Pons (tissue), 1 donor: ENCODE results near the gene SEC14L1.
"Not testable (repeated sequence)": the region's sequence is repeated elsewhere in the genome, so short reads cannot be mapped to it uniquely, and the experiment has no call there.

Source experiments
- DNase-seq: peaks from one replicate; pipeline ENCODE4 v3.0.0-alpha.2; 2016; ENCODE audit warnings: low spot score

SEC14L1 gene

GRCh38 chr17:77141846-77142449 is 1.2 kb downstream of the SEC14L1 start:
- no peak for DNase-seq

GRCh38 chr17:77142689-77143088 is 1.9 kb downstream of the SEC14L1 start:
- no peak for DNase-seq

DNA sequence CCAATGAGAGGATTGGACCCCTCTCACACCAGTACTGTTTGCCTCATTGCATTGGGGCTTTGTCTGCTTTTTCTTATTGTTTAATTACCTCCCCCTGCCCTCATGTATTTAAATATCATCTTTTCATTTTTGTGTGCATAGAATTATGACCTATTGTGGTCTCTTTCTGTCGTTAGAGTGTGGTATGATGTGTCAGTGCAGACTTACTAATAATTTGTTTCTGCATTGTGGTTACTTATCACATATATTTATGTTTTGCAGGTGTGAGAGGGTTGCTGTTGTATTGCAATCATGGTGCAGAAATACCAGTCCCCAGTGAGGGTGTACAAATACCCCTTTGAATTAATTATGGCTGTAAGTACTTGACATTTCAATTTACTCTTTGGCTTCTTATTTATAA is 2.5 kb downstream of the SEC14L1 start:
- no peak for DNase-seq

- DNase-seq, result no peak
These were observed 3.5 kb downstream of the SEC14L1 start for GRCh38 chr17:77144227-77144626.

DNA sequence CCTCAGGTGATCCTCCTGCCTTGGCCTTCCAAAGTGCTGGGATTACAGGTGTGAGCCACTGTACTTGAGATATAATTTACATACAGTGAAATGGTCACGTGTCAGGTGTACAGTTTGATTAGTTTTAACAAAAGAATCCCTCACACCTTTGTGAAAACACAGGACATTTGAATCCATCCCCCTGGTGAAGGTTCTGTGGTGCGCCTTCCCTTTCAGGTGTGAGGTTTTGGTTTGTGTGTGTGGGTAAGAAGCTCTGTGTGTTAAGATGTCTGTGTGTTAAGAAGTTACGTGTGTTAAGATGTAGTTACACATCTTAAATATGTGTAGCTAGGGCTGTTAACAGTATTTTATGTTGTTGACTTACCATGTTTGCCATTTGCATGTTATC is 4.4 kb downstream of the SEC14L1 start:
- DNase-seq, result no peak

DNA sequence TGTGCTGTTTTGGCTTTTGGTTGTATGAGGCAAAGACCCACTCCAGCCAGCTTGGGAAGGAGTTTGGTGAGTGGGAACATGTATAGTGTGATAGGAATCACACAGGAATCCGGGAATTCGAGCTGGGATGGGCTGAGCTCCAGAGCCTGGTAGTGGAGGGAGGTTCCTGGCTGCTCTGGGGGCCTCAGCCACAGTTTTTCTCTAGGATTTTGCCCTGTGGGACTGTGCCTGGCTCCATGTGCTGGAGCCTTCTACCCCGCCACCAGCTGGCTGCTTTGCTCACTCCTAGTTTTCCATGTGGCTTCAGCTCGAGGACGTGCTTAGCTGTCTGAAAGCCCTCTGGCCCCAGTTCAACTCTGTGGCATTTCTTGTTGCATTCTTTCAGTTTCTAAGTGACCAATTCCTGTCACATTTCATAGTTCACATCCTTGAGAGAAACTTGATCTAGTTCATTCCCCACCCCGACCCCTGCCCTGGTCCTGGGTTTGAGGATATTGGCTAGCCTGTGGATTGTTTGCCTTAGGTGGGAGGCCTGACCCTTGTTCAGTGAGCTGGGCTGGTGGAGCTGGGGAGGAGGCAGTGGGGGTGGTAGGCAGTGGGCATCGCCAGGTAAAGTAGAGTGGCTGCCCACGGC is 5.0 kb downstream of the SEC14L1 start:
- peak; percentile 85 for DNase-seq

DNA sequence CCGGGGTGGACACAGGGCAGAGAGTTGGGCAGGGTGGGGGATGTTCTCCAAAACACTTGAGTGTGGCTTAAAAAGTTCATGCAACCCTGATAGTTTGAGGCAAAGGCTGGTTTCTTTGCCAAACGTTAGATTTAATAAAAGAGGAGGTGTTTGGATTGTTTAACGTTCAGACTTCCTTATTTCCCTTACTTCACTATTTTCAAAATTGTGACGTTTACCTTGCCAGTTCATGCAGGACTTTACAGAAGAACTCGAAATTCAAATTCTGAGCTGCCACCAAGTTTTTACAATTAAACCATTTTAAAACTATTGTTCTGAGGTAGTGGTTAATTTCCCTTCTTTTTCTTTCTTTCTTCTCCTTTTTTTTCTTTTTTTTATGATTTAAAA is 5.5 kb downstream of the SEC14L1 start:
- no peak for DNase-seq

DNA sequence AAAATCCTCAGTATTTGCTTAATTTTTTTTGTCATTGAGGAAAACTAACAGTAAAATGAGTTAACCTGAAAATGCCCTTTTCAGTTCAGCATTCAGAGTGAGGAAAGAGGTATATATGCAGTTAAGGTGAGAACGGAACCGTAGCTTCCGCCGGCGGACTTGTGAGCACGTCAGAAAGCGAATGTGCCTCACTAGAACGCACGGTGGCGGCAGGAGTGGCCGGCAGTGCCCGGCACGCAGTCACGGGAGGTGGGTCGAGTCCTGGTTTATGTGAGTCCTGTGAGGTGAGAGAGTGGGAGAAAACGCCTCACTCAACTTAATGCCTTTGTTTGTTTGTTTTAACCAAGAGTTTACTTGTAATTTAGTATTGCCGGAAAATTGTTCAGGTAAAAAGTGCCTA is 6.1 kb downstream of the SEC14L1 start:
- DNase-seq, result no peak

DNA sequence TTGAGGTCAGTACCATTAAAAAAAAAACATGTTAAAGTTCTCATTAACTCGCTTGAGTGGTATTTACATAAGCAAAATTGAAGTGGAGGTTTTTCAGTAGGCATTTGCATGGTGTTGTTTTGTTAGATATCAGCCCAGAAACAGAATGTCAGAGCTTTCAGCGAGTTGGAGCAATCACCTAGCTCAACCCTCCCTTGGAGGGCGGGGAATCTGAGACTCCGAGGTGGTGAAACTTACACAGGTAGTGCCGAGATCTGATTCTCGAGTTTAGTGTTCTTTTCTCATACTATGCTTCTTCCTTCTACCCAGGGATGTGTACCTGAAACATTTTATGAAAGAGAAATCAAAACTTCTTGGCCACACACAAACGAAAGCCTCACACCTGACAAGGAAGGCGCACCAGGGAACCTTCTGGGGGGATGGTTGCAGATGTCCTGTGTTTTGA is 6.6 kb downstream of the SEC14L1 start:
- DNase-seq, result no peak

- no peak for DNase-seq
These were observed 7.5 kb downstream of the SEC14L1 start for GRCh38 chr17:77148077-77148939.

- DNase-seq, result no peak
These were observed 8.3 kb downstream of the SEC14L1 start for GRCh38 chr17:77148940-77149510.

DNA sequence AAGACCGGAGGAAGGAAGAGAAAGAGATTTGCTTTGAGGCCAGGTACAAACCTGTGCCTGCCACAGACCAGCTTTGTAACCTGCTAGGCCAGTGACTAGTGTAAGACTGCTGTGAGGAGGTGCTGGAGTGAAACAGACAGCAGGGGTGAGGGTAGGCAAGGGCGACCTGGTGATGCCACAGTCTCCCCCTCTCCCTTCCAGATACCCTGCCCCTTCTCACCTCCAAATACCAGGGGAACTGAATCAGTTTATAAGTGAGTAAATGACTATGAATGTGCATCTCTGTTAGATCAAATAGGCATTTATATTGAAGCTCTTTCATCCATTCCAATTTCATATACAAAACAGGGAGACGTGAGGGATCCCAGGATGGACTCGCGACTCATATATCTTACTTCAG is 9.4 kb downstream of the SEC14L1 start:
- DNase-seq, result no peak

DNA sequence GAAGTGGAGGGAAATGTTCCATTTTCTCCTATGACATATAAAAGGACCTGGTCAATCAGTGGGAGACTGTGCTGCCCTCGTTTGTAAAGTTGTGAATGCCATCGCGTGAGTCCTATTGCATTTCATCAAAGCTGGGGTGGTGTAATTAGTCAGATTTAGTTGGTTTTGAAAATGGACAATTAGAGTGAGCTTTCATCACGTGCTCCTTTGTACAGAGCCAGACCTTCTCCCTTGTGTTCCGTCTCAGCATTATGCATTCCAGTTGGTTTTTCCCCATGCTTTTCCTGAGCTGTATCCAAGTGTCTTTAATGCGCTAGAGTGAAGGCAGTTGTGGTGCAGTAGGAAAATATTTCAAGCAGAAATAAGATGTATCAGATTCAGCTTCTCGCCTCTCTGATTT is 10.4 kb downstream of the SEC14L1 start:
- peak; percentile 57 for DNase-seq

GRCh38 chr17:77152056-77152455 is 11.3 kb downstream of the SEC14L1 start:
- not testable (repeated sequence) for DNase-seq

GRCh38 chr17:77153472-77153871 is 12.7 kb downstream of the SEC14L1 start:
- DNase-seq, result no peak

DNA sequence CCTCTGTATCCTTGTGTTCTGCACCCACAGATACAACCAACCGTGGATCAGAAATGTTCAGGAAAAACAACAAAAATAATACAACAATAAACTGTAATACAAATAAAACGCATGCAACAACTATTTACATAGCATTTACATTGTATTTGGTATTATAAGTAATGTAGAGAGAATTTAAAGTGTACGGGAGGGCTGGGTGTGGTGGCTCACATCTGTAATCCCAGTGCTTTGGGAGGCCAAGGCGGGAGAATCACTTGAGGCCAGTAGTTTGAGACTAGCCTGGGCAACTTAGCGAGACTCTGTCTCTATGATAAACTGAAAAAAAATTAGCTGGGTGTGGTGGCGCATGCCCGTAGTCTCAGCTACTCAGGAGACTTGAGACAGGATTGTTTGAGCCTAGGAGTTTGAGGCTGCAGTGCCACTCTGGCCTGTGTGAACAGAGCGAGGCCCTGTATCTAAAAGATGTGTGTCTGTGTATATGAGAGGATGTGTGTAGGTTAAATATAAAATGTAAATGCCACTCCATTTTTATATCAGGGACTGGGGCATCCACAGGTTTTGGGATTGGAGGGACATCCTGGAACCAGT is 13.3 kb downstream of the SEC14L1 start:
- no peak for DNase-seq

DNA sequence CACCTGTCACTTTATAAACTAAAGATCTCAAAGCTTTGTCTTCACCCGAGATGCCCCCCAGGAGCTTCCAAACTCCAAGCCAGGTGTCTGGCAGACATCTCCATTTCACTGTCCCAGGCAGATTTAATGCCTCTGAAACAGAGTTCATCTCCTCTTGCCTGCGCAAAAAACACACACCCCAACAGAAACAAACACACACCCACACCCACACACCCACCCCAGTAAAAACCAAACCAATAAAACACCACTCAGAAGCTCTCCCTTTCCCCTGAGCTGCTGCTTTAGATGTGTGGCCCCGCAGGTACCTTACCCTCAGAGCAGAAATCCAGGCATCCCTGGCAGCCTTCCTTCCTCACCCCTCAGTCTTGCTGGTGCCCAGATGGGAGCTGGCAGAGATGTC is 14.4 kb downstream of the SEC14L1 start:
- no peak for DNase-seq

GRCh38 chr17:77157766-77158165 is 17.0 kb downstream of the SEC14L1 start:
- DNase-seq, result not testable (repeated sequence)

DNA sequence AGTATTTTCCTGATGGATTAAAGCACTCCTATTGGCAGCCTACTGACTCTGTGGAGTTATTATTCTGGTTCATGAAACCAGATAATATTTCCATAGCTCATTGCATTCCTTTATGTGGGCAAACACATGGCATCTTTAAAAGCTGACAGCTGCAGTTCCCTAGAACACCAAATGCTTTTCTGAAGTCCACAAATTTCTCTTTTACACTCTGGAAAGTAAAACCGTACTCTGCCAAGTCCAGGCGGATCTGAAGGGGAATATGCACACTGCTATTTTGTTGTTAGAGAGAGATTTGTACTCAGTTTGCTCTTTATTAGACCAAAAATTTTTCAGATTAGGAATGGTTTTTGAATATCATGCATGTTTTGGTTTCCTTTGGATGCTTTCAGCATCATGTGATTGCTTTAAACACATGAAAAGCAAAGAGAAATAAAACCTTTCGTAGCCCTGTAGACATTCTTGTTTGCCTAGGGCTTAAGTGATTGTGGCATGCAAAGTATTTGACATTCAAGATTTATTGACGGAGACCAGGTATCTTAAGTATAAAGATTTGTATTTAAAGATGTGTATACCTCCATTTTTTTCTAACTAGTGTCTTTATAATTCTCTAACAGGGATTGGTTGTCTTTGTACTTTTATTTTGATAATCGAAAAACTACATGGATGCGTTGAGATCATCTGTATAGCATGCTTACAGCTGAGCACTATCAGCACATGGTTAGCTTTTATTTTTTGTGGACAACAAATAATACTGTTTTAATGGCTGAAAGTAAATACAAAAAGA is 19.5 kb downstream of the SEC14L1 start:
- DNase-seq, result no peak

- no peak for DNase-seq
These were observed 20.2 kb downstream of the SEC14L1 start for GRCh38 chr17:77160875-77161530.

DNA sequence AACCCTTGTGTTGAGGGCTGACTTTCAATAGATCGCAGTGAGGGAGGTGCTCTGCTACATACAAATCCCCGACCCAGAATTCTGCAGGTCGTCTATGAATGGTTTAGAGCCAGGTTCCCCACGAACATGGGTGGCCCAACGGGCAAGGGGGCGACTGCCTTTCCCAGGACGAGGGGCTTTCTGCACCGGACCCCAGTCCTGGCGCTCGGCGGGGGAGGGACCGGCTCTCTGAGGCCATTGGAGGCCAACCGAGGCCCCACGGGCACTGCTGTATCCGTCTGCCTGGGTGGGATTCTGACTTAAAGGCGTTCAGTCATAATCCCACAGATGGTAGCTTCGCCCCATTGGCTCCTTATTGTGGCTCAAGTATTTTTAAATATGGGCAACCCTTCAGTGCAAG is 21.2 kb downstream of the SEC14L1 start:
- no peak for DNase-seq
